Subcutaneous abdominal adipose tissue (tissue), 5 donors: ENCODE results near the gene GRID1.
"Not testable (repeated sequence)": the region's sequence is repeated elsewhere in the genome, so short reads cannot be mapped to it uniquely, and the experiment has no call there.

Source experiments
- H3K27ac ChIP-seq: one replicate; pipeline ENCODE4 v1.7.0; 2013; ENCODE audit warnings: low read depth, mild to moderate bottlenecking, inconsistent platforms, low read length, moderate library complexity
- H3K27me3 ChIP-seq, 5 donors: one replicate each; pipeline ENCODE4 v1.7.0; 2013; ENCODE audit warnings: low read length in 5 of 5, inconsistent platforms in 1 of 5; ENCODE audit not compliant: control insufficient read depth in 5 of 5, insufficient read depth in 4 of 5
- H3K36me3 ChIP-seq, 5 donors: one replicate each; pipeline ENCODE4 v1.7.0; 2013; ENCODE audit warnings: low read length in 5 of 5; ENCODE audit not compliant: control insufficient read depth in 5 of 5, insufficient read depth in 5 of 5
- H3K4me1 ChIP-seq, 5 donors: one replicate each; pipeline ENCODE4 v1.7.0; 2013; ENCODE audit warnings: low read length in 5 of 5, mild to moderate bottlenecking in 3 of 5, moderate library complexity in 1 of 5; ENCODE audit not compliant: control insufficient read depth in 5 of 5, insufficient read depth in 5 of 5
- H3K4me3 ChIP-seq, 5 donors: one replicate each; pipeline ENCODE4 v1.7.0; 2013; ENCODE audit warnings: low read length in 5 of 5, low read depth in 1 of 5
- H3K9ac ChIP-seq, 5 donors: one replicate each; pipeline ENCODE4 v1.7.0; 2013; ENCODE audit warnings: low read length in 5 of 5, mild to moderate bottlenecking in 4 of 5, moderate library complexity in 3 of 5
- H3K9me3 ChIP-seq, 5 donors: one replicate each; pipeline ENCODE4 v1.7.0; 2013; ENCODE audit warnings: low read length in 5 of 5; ENCODE audit not compliant: control insufficient read depth in 5 of 5
- donor health status: healthy.
- donor health status: healthy.
- donor health status: healthy.
- donor health status: healthy.
- donor health status: healthy.

The GRID1 gene

DNA sequence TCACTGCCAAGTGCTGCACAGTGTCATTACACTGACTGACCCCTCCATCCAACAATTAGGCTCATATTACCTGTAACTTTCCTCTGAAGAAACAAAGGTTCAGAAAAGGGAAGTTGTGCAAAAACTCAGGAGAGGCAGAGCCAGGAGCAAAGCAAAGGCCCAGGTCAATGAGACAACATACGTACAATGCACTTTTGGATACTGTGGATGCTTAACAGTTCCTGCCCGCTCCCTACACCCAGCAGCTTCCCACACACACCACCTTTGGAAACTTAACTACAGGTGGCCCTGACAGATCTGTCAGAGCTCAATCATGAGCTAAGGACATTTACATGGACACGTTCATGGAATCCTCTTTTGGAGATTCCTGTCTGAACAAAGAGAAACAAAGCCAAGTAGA, 515.9 kb downstream of the GRID1 start:
- peaks cover 4 to 35% (median 24%) of the 10 kb centered on the region in 5 donors for H3K9me3 ChIP-seq

DNA sequence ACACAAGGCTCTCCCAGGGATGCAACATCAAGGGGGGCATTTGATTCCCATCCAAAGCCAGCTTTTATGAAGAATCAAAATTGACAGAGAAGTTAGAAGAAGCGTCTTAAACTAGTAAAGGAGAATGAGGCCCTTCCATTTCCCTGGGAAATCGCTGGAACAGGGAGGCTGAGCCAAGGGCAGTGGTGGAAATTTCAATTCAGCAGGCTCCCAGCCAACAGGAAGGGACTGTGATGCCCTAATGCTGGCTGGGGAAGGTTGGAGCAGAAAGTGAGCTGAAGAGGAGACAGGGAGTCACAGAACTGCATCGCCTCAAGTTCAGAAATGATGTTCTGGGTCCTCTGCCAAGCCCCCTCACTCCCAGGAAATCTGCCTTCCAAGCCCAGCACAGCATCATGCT, 517.3 kb downstream of the GRID1 start:
- Histone ChIP-seq H3K27me3 (no peaks in the 10 kb centered on the region), H3K9ac (no peak overlapping the region), H3K4me3 (no peak overlapping the region), H3K36me3 (no peaks in the 10 kb centered on the region), H3K9me3 (peaks cover 4 to 35% (median 24%) of the 10 kb centered on the region in 5 donors), H3K27ac (no peak overlapping the region), H3K4me1 (no peaks in the 10 kb centered on the region)

More for the DNA sequence above, 515.9 kb downstream of the GRID1 start:
- Histone ChIP-seq H3K4me1 (no peaks in the 10 kb centered on the region), H3K27me3 (no peaks in the 10 kb centered on the region), H3K9ac (no peak overlapping the region), H3K36me3 (no peaks in the 10 kb centered on the region), H3K4me3 (peak overlapping the region in 1 of 5 donors; percentile 37), H3K27ac (no peak overlapping the region)

DNA sequence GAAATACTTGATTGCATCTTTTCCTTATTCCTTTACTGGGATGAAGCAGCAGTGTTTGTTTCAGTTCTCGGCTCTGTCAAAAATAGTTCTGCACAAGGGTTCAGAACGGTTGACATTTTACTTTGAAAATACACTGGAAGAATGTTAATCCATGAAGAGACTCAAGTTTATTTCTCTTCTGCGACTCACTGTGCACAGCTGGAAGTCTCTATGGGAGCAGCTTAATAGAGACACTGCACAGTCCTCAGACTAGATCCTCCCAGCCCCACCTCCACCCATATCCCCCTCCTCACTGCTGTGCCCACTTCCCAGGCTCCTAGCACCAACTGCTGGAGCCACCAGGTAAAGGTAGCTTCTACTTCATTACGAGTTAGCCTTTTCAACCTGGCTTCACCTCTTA, 517.8 kb downstream of the GRID1 start:
- Histone ChIP-seq H3K27ac (no peak overlapping the region), H3K27me3 (no peaks in the 10 kb centered on the region), H3K4me3 (no peak overlapping the region), H3K9ac (no peak overlapping the region), H3K4me1 (no peaks in the 10 kb centered on the region), H3K9me3 (peaks cover 4 to 35% (median 24%) of the 10 kb centered on the region in 5 donors), H3K36me3 (no peaks in the 10 kb centered on the region)

DNA sequence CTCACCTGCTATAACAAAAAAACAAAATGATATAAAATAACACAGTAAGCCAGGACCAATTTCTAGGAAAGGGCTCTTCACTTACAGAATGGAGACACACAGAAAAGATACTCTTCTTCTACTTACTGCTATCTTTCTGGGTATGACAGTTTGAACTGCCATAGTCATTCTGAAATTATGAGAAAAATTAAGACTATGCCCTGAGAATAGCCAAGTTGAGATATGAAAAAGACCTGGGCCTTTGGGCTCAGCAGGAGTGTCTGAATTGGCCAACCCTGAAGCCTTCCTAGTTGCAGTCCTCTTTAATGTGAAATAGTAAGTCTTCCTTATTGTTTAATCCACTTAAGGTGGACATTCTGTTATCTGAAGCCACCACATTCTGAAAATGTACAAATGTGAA, 519.5 kb downstream of the GRID1 start:
- Histone ChIP-seq H3K9me3 (peaks cover 4 to 20% (median 16%) of the 10 kb centered on the region in 5 donors), H3K4me3 (no peak overlapping the region), H3K4me1 (no peaks in the 10 kb centered on the region), H3K36me3 (no peaks in the 10 kb centered on the region), H3K27ac (no peak overlapping the region), H3K27me3 (no peaks in the 10 kb centered on the region), H3K9ac (no peak overlapping the region)

DNA sequence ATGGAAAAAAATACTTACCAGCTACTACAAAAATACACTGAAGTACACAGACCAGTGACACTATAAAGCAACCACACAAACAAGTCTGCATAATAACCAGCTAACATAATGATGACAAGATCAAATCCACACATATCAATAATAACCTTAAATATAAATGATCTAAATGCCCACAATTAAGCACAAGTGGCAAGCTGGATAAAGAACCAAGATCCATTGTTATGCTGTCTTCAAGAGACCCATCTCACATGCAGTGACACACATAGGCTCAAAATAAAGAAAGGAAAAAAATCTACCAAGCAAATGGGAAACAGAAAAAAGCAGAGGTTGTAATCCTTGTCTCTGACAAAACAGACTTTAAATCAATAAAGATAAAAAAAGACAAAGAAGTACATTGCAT, 527.9 kb downstream of the GRID1 start:
- H3K27ac ChIP-seq, H3K9ac ChIP-seq, H3K36me3 ChIP-seq, H3K4me1 ChIP-seq, H3K4me3 ChIP-seq, H3K27me3 ChIP-seq: not testable (repeated sequence)
- H3K9me3 ChIP-seq: peaks cover 3 to 40% (median 29%) of the 10 kb centered on the region in 5 donors

DNA sequence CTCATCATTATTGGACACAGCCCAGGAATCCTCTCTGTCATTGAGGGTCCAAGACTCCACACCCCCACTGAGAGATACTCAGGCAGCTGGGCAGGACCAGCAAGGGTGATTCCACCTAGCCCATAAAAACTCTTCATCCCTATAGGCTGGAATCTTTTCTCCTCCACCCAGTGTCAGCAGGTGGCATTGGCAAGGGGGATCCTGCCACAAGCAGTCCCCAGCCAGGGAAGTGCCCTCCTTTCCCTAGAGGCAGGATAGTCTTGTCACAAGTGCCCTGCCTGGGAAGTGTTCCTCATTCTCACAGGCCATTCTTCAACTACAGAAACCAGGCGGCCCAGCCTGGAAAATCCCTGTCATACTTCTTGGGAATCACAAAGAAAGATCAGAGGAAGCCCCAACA, 533.6 kb downstream of the GRID1 start:
- Histone ChIP-seq H3K9ac (no peak overlapping the region), H3K4me1 (no peaks in the 10 kb centered on the region), H3K36me3 (no peaks in the 10 kb centered on the region), H3K27me3 (no peaks in the 10 kb centered on the region), H3K9me3 (peaks cover 3 to 40% (median 18%) of the 10 kb centered on the region in 5 donors), H3K4me3 (no peak overlapping the region), H3K27ac (no peak overlapping the region)

DNA sequence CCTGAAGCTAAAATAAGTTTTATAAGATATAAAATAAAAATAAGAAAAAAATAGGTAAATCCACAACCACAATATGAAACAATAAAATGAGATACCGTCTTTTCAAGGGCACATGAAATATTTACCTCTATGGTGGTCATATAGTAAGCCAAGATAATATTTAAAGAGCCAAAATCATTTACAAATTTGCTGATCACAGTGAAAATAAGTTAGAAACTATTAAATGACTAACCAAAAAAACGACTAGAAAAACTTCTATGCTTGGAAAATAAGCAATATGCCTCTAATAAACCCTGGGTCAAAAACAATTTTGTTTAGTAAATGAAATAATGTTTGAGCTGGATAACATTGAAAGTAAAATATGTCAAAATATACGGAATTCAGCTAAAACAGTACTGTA, 535.2 kb downstream of the GRID1 start:
- H3K27me3 ChIP-seq: no peaks in the 10 kb centered on the region
- H3K36me3 ChIP-seq: no peaks in the 10 kb centered on the region
- H3K27ac ChIP-seq: no peak overlapping the region
- H3K4me3 ChIP-seq: no peak overlapping the region
- no peaks in the 10 kb centered on the region for H3K4me1 ChIP-seq
- H3K9me3 ChIP-seq: peaks cover 2 to 34% (median 8%) of the 10 kb centered on the region in 5 donors
- H3K9ac ChIP-seq: no peak overlapping the region

DNA sequence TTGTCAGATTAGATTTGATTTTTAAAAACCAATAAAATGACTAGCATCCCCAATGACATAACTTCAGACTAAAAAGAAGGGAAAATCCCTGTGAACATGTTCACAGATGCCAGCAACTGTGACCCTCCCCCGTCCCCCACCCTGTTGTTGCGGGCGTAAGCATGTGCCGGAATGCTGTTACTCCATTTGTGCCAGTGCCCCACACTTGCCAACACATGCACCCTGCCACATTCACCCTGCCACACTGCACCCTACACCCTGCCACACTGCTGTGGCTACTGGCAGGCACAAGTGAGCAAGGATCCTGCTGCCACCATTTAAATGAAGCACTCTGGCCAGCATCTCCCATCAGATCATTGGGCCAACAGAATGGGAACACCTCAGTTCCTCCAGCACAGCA, 540.2 kb downstream of the GRID1 start:
- Histone ChIP-seq H3K27ac (no peak overlapping the region), H3K36me3 (no peaks in the 10 kb centered on the region), H3K9ac (no peak overlapping the region), H3K9me3 (peaks cover 0 to 22% (median 5%) of the 10 kb centered on the region in 5 donors), H3K4me3 (no peak overlapping the region), H3K27me3 (no peaks in the 10 kb centered on the region), H3K4me1 (no peaks in the 10 kb centered on the region)

DNA sequence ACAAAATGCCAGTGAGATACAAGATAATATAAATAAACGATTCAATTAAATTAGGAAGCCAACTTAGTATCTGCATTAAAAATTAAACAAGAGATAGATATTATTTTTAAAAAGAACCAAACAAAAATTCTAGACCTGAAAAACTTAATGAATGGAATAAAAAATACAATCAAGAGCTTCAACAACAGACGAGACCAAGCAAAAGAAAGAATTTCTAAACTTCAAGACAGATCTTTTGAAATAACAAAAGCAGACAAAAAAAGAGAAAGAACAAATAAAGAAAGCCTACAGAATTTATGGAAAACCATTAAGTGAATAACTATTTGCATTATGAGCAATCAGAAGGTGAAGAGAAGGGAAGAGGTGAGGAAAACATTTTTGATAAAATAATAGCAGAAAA, 555.2 kb downstream of the GRID1 start:
- H3K4me3 ChIP-seq: no peak overlapping the region
- H3K27me3 ChIP-seq: no peaks in the 10 kb centered on the region
- no peak overlapping the region for H3K27ac ChIP-seq
- H3K36me3 ChIP-seq: no peaks in the 10 kb centered on the region
- H3K9me3 ChIP-seq: peaks cover 10 to 35% (median 23%) of the 10 kb centered on the region in 5 donors
- H3K9ac ChIP-seq: no peak overlapping the region
- H3K4me1 ChIP-seq: no peaks in the 10 kb centered on the region

DNA sequence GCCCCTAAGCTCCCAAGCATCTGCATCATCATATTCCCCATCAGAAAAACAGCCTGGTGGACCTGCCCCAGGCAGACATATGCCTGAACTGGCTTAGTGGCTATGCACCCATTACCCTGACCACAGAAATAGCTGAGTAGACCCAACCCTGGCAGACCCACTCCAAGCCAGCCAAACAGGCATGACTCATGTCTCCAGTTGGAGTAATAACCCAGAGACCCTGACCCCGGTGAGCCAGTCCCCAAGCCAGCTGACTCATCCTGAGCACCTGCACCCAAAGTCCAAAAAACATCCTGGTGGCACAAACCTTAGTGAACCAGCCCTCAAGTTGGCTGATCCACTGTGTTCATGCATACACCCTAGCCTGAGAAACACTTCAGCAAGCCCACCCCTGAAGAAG, 555.9 kb downstream of the GRID1 start:
- Histone ChIP-seq H3K27me3 (no peaks in the 10 kb centered on the region), H3K9ac (no peak overlapping the region), H3K36me3 (no peaks in the 10 kb centered on the region), H3K4me1 (no peaks in the 10 kb centered on the region), H3K9me3 (peaks cover 10 to 35% (median 23%) of the 10 kb centered on the region in 5 donors), H3K4me3 (peak overlapping the region in 1 of 5 donors; percentile 4), H3K27ac (no peak overlapping the region)

DNA sequence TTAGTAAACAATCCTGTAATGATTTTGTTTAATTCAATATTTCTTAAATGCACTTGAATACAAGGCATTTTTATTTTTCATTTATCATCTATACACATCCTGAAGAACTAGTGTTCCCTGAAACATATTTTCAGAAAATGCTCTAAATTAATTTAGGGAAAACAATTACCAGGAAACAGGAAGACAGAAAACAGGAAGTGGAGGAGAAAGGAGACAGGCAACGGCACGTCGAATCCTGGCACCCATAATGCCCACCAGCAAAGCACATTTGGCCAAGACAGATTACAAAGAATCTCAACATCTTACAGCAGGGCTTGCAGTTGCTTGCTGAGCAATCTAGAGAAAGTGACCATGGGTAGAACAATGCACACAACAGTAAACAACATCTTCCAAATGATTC, 571.1 kb downstream of the GRID1 start:
- no peaks in the 10 kb centered on the region for H3K36me3 ChIP-seq
- peaks cover 0 to 17% (median 10%) of the 10 kb centered on the region in 5 donors for H3K4me1 ChIP-seq
- no peak overlapping the region for H3K9ac ChIP-seq
- H3K27ac ChIP-seq: no peak overlapping the region
- H3K4me3 ChIP-seq: no peak overlapping the region
- no peaks in the 10 kb centered on the region for H3K9me3 ChIP-seq
- no peaks in the 10 kb centered on the region for H3K27me3 ChIP-seq
